Chondrocyte (in vitro differentiated cells): Measurements from ENCODE around the gene SEMA5A. TPM values are rescaled to one million over a fixed set of nuclear protein-coding genes. Genes with fewer than 3 reads are reported as not detected.

Source experiments
- DNase-seq: peaks from one replicate; pipeline ENCODE4 v3.0.0; 2021; ENCODE audit warnings: mixed read lengths, low spot score
- H3K27ac Mint-ChIP-seq: one replicate; pipeline ENCODE4 v1.8.0; 2021; ENCODE audit warnings: mild to moderate bottlenecking, moderate library complexity, mixed read lengths; ENCODE audit not compliant: unreplicated experiment
- H3K27me3 Mint-ChIP-seq: 2 replicates; pipeline ENCODE4 v1.8.0; 2021; ENCODE audit warnings: low read depth, mixed read lengths
- H3K36me3 Mint-ChIP-seq: 2 replicates; pipeline ENCODE4 v1.8.0; 2021; ENCODE audit warnings: low read depth, mixed read lengths
- H3K4me1 Mint-ChIP-seq: 2 replicates; pipeline ENCODE4 v1.8.0; 2021; ENCODE audit warnings: low read depth, mild to moderate bottlenecking, mixed read lengths
- H3K4me3 Mint-ChIP-seq: one replicate; pipeline ENCODE4 v1.8.0; 2021; ENCODE audit warnings: mild to moderate bottlenecking, moderate library complexity, mixed read lengths; ENCODE audit not compliant: unreplicated experiment
- H3K9me3 Mint-ChIP-seq: 2 replicates; pipeline ENCODE4 v1.8.0; 2021; ENCODE audit warnings: low read depth, mixed read lengths
- total RNA-seq: library from RNA; stranded (reverse); gene quantifications from 3 replicates; pipeline ENCODE4 v1.2.1, GENCODE V29; 2021
- TF ChIP-seq, protein P1 (sequence below): fragments of 200-600 bp; sonication (generic); IDR thresholded peaks from 2 replicates; pipeline ENCODE4 v1.5.0; 2021; ENCODE audit warnings: antibody characterized with exemption, mild to moderate bottlenecking, moderate library complexity

Gene SEMA5A
- total RNA-seq, 1 donor from 2014 or later: 249 TPM

DNA sequence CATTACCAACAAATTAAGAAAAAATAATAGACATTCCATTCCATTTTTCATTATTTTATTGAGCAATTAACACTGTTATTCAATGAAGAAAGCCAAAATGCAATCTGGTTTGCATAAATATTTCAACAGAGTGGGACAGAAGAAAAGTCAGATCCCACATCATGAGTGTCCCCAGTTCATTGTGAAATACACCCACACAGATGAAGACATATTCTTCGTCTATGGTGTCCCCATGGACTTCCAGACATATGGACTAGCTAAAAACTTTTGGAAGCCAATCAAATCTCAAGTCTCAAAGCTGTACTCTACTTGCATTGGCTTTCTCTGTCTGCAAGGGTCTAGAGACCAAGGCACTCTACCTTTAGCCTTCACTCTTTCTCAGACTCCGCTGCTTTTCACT is 194.3 kb downstream of the SEMA5A start:
- Mint-ChIP-seq H3K9me3 (peaks cover 3% of the 10 kb centered on the region), H3K36me3 (peaks cover 6% of the 10 kb centered on the region), H3K4me3 (no peak overlapping the region), H3K4me1 (peaks cover 72% of the 10 kb centered on the region), H3K27ac (no peak overlapping the region), H3K27me3 (no peaks in the 10 kb centered on the region)
- TF ChIP-seq, protein P1, sequence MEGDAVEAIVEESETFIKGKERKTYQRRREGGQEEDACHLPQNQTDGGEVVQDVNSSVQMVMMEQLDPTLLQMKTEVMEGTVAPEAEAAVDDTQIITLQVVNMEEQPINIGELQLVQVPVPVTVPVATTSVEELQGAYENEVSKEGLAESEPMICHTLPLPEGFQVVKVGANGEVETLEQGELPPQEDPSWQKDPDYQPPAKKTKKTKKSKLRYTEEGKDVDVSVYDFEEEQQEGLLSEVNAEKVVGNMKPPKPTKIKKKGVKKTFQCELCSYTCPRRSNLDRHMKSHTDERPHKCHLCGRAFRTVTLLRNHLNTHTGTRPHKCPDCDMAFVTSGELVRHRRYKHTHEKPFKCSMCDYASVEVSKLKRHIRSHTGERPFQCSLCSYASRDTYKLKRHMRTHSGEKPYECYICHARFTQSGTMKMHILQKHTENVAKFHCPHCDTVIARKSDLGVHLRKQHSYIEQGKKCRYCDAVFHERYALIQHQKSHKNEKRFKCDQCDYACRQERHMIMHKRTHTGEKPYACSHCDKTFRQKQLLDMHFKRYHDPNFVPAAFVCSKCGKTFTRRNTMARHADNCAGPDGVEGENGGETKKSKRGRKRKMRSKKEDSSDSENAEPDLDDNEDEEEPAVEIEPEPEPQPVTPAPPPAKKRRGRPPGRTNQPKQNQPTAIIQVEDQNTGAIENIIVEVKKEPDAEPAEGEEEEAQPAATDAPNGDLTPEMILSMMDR: no peak
- DNase-seq: no peak

DNA sequence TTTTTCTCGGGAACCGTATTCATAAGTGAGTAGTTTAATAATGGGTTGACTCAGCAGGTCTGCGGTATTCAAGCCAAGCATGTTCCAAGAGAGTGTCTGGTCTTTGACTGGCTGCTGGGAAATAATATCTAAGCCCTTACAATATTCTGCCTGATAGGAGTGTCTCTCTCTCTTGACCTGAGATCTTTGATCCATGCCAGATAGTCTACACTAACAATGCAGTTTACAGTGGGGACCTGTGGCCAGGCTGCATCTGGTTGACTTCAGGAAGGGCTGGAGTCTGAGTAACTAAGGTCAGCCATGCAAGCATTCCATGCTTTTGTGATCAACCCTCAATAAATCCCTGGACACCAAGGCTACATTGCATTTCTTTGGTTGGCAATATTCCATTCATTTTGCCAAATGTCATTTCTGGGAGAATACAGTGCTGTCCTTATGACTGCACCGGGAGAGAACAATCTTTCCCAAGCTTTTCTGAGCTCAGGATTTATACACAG is 195.5 kb downstream of the SEMA5A start:
- Mint-ChIP-seq H3K4me1 (peaks cover 62% of the 10 kb centered on the region), H3K4me3 (no peak overlapping the region), H3K27me3 (no peaks in the 10 kb centered on the region), H3K36me3 (peaks cover 4% of the 10 kb centered on the region), H3K27ac (peak overlapping the region; percentile 34), H3K9me3 (peaks cover 3% of the 10 kb centered on the region)
- TF ChIP-seq, protein P1: no peak
- no peak for DNase-seq

DNA sequence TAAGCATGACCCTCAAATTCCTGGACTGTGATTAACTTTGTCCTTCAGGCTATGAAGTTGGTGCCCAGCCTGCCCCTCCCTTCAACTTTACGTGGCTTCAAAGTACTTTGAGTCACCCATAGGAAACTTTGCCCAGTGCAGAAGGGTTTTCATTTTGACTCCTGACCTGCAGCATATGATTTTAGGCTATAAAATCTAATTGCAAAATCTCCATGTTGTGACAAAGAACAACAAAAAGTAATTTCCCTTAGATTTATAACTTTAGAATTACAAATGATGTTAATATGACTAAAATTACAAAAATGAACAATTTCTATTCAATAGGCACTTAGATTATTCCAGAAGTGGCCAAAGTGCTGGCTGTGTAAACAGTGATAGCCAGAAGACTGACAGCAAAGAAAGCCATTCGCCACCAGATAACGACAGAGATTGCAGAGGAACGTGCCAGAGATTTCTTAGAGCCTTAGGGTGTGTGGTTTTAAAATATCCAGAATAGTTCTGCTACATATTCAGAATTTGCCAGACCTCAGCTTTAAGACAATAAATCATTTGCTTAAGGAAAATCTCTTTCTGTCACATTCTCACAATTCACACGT is 197.4 kb downstream of the SEMA5A start:
- Mint-ChIP-seq H3K4me3 (no peak overlapping the region), H3K36me3 (no peaks in the 10 kb centered on the region), H3K27me3 (no peaks in the 10 kb centered on the region), H3K4me1 (peaks cover 65% of the 10 kb centered on the region), H3K9me3 (peaks cover 3% of the 10 kb centered on the region), H3K27ac (peak overlapping the region; percentile 78)
- TF ChIP-seq, protein P1: no peak
- no peak for DNase-seq

DNA sequence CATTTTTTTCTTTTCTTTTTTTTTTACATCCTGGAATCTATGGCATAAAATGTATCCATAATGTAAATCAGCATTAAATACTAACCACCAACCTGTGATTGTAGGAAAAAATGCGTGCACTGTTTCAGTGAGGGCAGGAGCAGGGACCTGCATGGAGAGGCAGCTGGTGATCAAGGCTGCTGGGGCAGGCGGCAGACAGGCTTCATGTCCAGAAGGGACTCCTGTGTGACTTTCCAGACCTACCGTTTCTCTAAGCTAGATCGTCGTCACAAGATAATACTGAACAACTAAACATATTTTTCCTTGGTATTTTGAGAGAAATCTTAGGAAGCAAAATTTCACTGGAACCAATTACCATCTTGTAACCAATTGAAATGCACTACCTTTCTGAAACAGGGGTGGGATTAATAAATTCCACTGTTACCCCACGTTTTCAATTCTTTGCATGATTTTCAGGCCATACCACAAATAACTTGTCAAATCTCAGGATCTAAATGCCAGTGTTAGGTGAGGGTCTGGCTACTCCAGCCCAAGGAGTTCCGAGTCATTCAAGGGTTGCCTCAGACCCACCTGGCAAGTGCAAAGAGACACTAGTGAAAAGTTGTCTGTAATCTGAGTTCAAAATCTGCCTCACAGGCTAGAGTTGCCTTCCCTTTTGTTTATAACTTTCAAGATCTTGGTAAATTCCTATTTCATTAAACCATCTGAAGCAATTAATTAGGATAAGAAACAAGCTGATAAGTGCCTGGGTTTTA is 198.2 kb downstream of the SEMA5A start:
- no peaks in the 10 kb centered on the region for H3K27me3 Mint-ChIP-seq
- peak overlapping the region; percentile 78 for H3K27ac Mint-ChIP-seq
- TF ChIP-seq, protein P1: no peak
- H3K9me3 Mint-ChIP-seq: peaks cover 3% of the 10 kb centered on the region
- no peak overlapping the region for H3K4me3 Mint-ChIP-seq
- DNase-seq: no peak
- H3K36me3 Mint-ChIP-seq: no peaks in the 10 kb centered on the region
- peaks cover 73% of the 10 kb centered on the region for H3K4me1 Mint-ChIP-seq

DNA sequence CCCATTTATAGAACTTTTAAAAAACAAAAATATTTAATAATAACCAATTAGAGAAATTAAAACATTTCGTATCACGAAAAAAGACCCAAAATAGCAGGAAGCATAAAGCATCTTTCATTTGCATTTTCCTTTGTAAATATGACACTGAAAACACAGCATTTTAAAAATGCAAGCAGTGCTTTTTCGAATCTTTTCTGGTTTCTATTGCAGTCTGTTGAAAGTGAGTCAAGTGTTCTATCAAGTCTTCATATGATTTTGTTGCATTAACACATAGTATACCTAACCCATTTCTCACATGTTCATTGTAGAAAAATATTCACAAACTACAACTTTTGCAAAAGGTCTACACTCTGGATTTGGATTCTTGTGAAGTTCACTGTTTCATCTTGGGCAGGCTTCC is 198.8 kb downstream of the SEMA5A start:
- peaks cover 3% of the 10 kb centered on the region for H3K9me3 Mint-ChIP-seq
- no peak for DNase-seq
- H3K27ac Mint-ChIP-seq: peak overlapping the region; percentile 70
- H3K4me3 Mint-ChIP-seq: no peak overlapping the region
- peaks cover 79% of the 10 kb centered on the region for H3K4me1 Mint-ChIP-seq
- TF ChIP-seq, protein P1: no peak
- H3K36me3 Mint-ChIP-seq: no peaks in the 10 kb centered on the region
- H3K27me3 Mint-ChIP-seq: no peaks in the 10 kb centered on the region
